H1 (cell line): ENCODE measurements around the gene CEP152. TPM values are rescaled to one million over a fixed set of nuclear protein-coding genes. Genes with fewer than 3 reads are reported as not detected.

ENCODE experiments used
- CTCF ChIA-PET: fragments of 300-600 bp; sonication (Branson Sonifier 250); formaldehyde crosslinking; loops from one replicate; lab custom pipeline; 2021; ENCODE audit not compliant: partially characterized antibody; lab: Charles Lee
- POLR2A ChIA-PET: fragments of 300-600 bp; sonication (Branson Sonifier 250); formaldehyde crosslinking; loops from one replicate; lab custom pipeline; 2021; ENCODE audit warnings: inconsistent platforms; ENCODE audit not compliant: partially characterized antibody; lab: Charles Lee
- DNase-seq, 2 experiments: peaks; one replicate each; pipeline versions ENCODE4 v3.0.0 to v3.0.0-alpha.2; 2010 to 2022; ENCODE audit warnings: low spot score in 2 of 2, low read depth in 1 of 2, mixed read lengths in 1 of 2
- FAIRE-seq: peaks from 2 replicates; lab custom pipeline; 2011; peaks lifted over from hg19 to GRCh38; lab: Jason Lieb, UNC
- H2AFZ ChIP-seq: 2 replicates; pipeline ENCODE4 v1.8.1; 2012; ENCODE audit warnings: low read length, inconsistent platforms
- H2AK5ac ChIP-seq: 2 replicates; pipeline ENCODE4 v1.6.1; 2013; ENCODE audit warnings: low read depth, low read length
- H2BK120ac ChIP-seq: replicated peaks from 2 replicates; pipeline ENCODE3; 2013; ENCODE audit warnings: low read depth, low read length, inconsistent platforms
- H2BK12ac ChIP-seq: 2 replicates; pipeline ENCODE4 v1.6.1; 2013; ENCODE audit warnings: low read depth, low read length
- H2BK15ac ChIP-seq: 2 replicates; pipeline ENCODE4 v1.6.1; 2013; ENCODE audit warnings: low read length
- H2BK20ac ChIP-seq: 2 replicates; pipeline ENCODE4 v1.6.1; 2013; ENCODE audit warnings: low read length
- H2BK5ac ChIP-seq: 2 replicates; pipeline ENCODE4 v1.6.1; 2013; ENCODE audit warnings: low read depth, low read length
- H3K14ac ChIP-seq: 2 replicates; pipeline ENCODE4 v1.6.1; 2013; ENCODE audit warnings: inconsistent platforms; ENCODE audit not compliant: insufficient read length
- H3K18ac ChIP-seq: 2 replicates; pipeline ENCODE4 v1.6.1; 2013; ENCODE audit warnings: low read length; ENCODE audit errors: extremely low read depth
- H3K23ac ChIP-seq: 2 replicates; pipeline ENCODE4 v1.6.1; 2013; ENCODE audit warnings: inconsistent platforms; ENCODE audit not compliant: insufficient read length
- H3K23me2 ChIP-seq: 2 replicates; pipeline ENCODE4 v1.6.1; 2013; ENCODE audit warnings: low read depth, low read length
- H3K27ac ChIP-seq: 2 replicates; pipeline ENCODE4 v1.6.1; 2011; ENCODE audit warnings: low read depth, low read length, inconsistent platforms
- H3K27me3 ChIP-seq, 4 experiments: replicated peaks in 1 of 4; 1 replicate in 1 of 4; 2 replicates in 3 of 4; pipeline versions ENCODE4 v1.6.1 to v1.8.1; 2011 to 2013; ENCODE audit warnings: low read length in 3 of 4, mild to moderate bottlenecking in 3 of 4, inconsistent platforms in 2 of 4, mixed read lengths in 2 of 4, moderate library complexity in 1 of 4; ENCODE audit not compliant: control insufficient read depth in 3 of 4, insufficient read depth in 3 of 4; ENCODE audit errors: extremely low read depth in 1 of 4
- H3K36me3 ChIP-seq, 4 experiments: 2 replicates each; pipeline versions ENCODE4 v1.6.1 to v1.8.1; 2011 to 2013; ENCODE audit warnings: mild to moderate bottlenecking in 4 of 4, low read length in 3 of 4, moderate library complexity in 2 of 4, control low read depth in 1 of 4, inconsistent platforms in 1 of 4; ENCODE audit not compliant: insufficient read depth in 4 of 4, control insufficient read depth in 2 of 4
- H3K4ac ChIP-seq: replicated peaks from 2 replicates; pipeline ENCODE3; 2013; ENCODE audit warnings: low read length, low read depth, mixed read lengths, inconsistent platforms; ENCODE audit not compliant: insufficient read length
- H3K4me1 ChIP-seq, 4 experiments: replicated peaks in 1 of 4; 1 replicate in 1 of 4; 2 replicates in 3 of 4; pipeline versions ENCODE4 v1.6.1 to v1.8.1; 2011 to 2013; ENCODE audit warnings: low read length in 3 of 4, inconsistent platforms in 2 of 4, mixed read lengths in 1 of 4; ENCODE audit not compliant: insufficient read depth in 4 of 4, control insufficient read depth in 3 of 4
- H3K4me2 ChIP-seq, 2 experiments: 2 replicates each; pipeline versions ENCODE4 v1.6.1 to v1.8.1; 2011 to 2013; ENCODE audit warnings: low read depth in 2 of 2, low read length in 2 of 2, control low read depth in 1 of 2, inconsistent platforms in 1 of 2, mild to moderate bottlenecking in 1 of 2; ENCODE audit not compliant: insufficient read depth in 1 of 2
- H3K4me3 ChIP-seq, 4 experiments: fragments of 200-600, 300-600 bp in 1 of 4; sonication (generic), shearing (Covaris generic), sonication (Bioruptor Twin) in 1 of 4; 2 replicates each; pipeline versions ENCODE4 v1.5.1 to v1.8.1; 2011 to 2016; ENCODE audit warnings: low read length in 4 of 4, low read depth in 3 of 4, control low read depth in 2 of 4, inconsistent platforms in 2 of 4, mild to moderate bottlenecking in 2 of 4, mixed read lengths in 1 of 4, moderate library complexity in 1 of 4; ENCODE audit not compliant: insufficient read depth in 2 of 4; ENCODE audit errors: extremely low read depth in 1 of 4
- H3K56ac ChIP-seq: replicated peaks from 2 replicates; pipeline ENCODE3; 2013; ENCODE audit warnings: low read depth, mild to moderate bottlenecking, mixed read lengths, low read length, inconsistent platforms; ENCODE audit not compliant: insufficient read length
- H3K79me1 ChIP-seq: 2 replicates; pipeline ENCODE4 v1.6.1; 2013; ENCODE audit warnings: low read depth, low read length, control low read depth
- H3K79me2 ChIP-seq, 2 experiments: 2 replicates each; pipeline versions ENCODE4 v1.6.1 to v1.8.1; 2012 to 2013; ENCODE audit warnings: low read length in 2 of 2, mild to moderate bottlenecking in 2 of 2, inconsistent platforms in 1 of 2; ENCODE audit not compliant: insufficient read depth in 2 of 2, control insufficient read depth in 1 of 2
- H3K9ac ChIP-seq, 4 experiments: replicated peaks in 1 of 4; 1 replicate in 1 of 4; 2 replicates in 3 of 4; pipeline versions ENCODE4 v1.6.1 to v1.8.1; 2011 to 2013; ENCODE audit warnings: low read depth in 3 of 4, low read length in 3 of 4, control low read depth in 2 of 4, mild to moderate bottlenecking in 2 of 4, moderate library complexity in 2 of 4, inconsistent platforms in 1 of 4; ENCODE audit errors: extremely low read depth in 1 of 4
- H3K9me3 ChIP-seq, 2 experiments: 2 replicates each; pipeline versions ENCODE4 v1.6.1 to v1.8.1; 2012 to 2013; ENCODE audit warnings: mild to moderate bottlenecking in 2 of 2, moderate library complexity in 2 of 2, control low read depth in 1 of 2, inconsistent platforms in 1 of 2, low read depth in 1 of 2, low read length in 1 of 2, mixed read lengths in 1 of 2; ENCODE audit not compliant: insufficient read depth in 2 of 2
- H4K20me1 ChIP-seq, 2 experiments: replicated peaks in 1 of 2; 2 replicates each; pipeline versions ENCODE3 to v1.8.1; 2011 to 2013; ENCODE audit warnings: inconsistent platforms in 2 of 2, low read length in 2 of 2, mild to moderate bottlenecking in 1 of 2; ENCODE audit not compliant: insufficient read depth in 2 of 2, control insufficient read depth in 1 of 2
- H4K5ac ChIP-seq: 2 replicates; pipeline ENCODE4 v1.6.1; 2013; ENCODE audit warnings: low read length, low read depth, mixed read lengths, inconsistent platforms; ENCODE audit not compliant: insufficient read length
- H4K8ac ChIP-seq: 2 replicates; pipeline ENCODE4 v1.8.0; 2013; ENCODE audit warnings: mild to moderate bottlenecking, moderate library complexity, low read length, inconsistent platforms; ENCODE audit not compliant: insufficient read depth; ENCODE audit errors: extremely low read depth
- H4K91ac ChIP-seq: replicated peaks from 2 replicates; pipeline ENCODE3; 2013; ENCODE audit warnings: low read length, mixed read lengths, inconsistent platforms; ENCODE audit not compliant: insufficient read length
- MAFK ChIP-seq: IDR thresholded peaks from 2 replicates; pipeline ENCODE4 v1.6.1; 2012; ENCODE audit warnings: low read depth, mild to moderate bottlenecking, improper control_type of control experiment, low read length
- WGBS, 2 experiments: shearing (Covaris generic) in 1 of 2; methylation state at CpG; one replicate each; pipeline versions ENCODE4 v1.1.6 to v1.1.7; 2013 to 2015; ENCODE audit warnings: low lambda C conversion rate in 2 of 2, mixed read lengths in 2 of 2, inconsistent platforms in 1 of 2, low coverage in 1 of 2, missing lambda C conversion rate in 1 of 2; ENCODE audit not compliant: insufficient replicate concordance in 2 of 2, insufficient coverage in 1 of 2, insufficient read length in 1 of 2; ENCODE audit errors: extremely low coverage in 1 of 2, missing lambda C conversion rate in 1 of 2; 5-methylcytosine and 5-hydroxymethylcytosine counted together
- polyA plus RNA-seq, 7 experiments: library from polyadenylated mRNA; depleted of rRNA in 3 of 7; stranded (reverse) in 5 of 7; unstranded in 2 of 7; fragments of >200 nt in 5 of 7; fragments of 200-250 nt in 2 of 7; gene quantifications; 1 replicate in 5 of 7; 2 replicates in 1 of 7; 4 replicates in 1 of 7; pipeline versions ENCODE4 v1.2.1 to v1.2.3, GENCODE V29; 2011 to 2013; ENCODE audit warnings: missing spikeins in 2 of 7, mixed read lengths in 2 of 7
- total RNA-seq: library from RNA; stranded (reverse); fragmentation: NEBNext Ultra II Directional; extraction: Animal tissue kit (Norgen Biotek cat#: 25700); gene quantifications from 2 replicates; pipeline ENCODE4 v1.2.1, GENCODE V29; 2021

Gene CEP152
- total and polyA plus RNA-seq, 2 of the 8 experiments (the other 6 are each of a cell fraction or from before 2014, with no cell fraction given), result 1.4 to 16.2 TPM

DNA sequence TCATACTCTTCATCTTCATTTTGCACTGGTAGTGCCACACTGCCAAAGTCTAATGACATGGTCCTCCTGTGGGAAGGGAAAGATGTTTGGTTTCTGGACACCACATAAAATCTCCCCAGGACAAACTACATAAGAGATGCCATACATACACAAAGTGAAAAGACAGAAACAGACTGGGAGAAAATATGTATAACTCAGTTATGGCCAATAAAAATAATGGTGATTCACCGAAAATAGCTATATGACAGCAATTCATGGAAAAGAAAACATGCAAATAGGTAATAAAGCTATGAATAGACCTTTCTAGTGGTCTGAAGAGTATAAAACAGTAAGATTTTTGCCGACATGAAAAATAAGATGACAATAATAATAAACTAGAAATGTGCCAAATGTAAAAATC is 5.3 kb downstream of the CEP152 start:
- Histone ChIP-seq H2BK12ac (no peak overlapping the region), H3K36me3 (peaks cover 0 to 4% (median 0%) of the 10 kb centered on the region in 4 experiments; a peak in 1 of 8 replicates), H3K14ac (no peak overlapping the region), H4K5ac (no peak overlapping the region), H3K56ac (no peak overlapping the region), H3K23ac (no peak overlapping the region), H2BK5ac (no peak overlapping the region), H3K79me1 (peaks cover 5% of the 10 kb centered on the region; the same call in 1 of the 2 replicates), H3K18ac (no peak overlapping the region), H3K4me3 (no peak overlapping the region), H4K8ac (no peak overlapping the region), H3K4me2 (no peak overlapping the region; a peak in 1 of 4 replicates), H2AK5ac (no peak overlapping the region), H3K4me1 (peaks cover 0 to 7% (median under 1%) of the 10 kb centered on the region in 4 experiments; a peak in 4 of 7 replicates), H2BK20ac (no peak overlapping the region), H3K23me2 (no peaks in the 10 kb centered on the region; the same call in 1 of the 2 replicates), H3K79me2 (peaks cover 0 to 59% of the 10 kb centered on the region in 2 experiments; a peak in 2 of 4 replicates), H4K91ac (no peak overlapping the region), H2BK120ac (no peak overlapping the region), H3K27ac (no peak overlapping the region), H4K20me1 (peaks cover 0 to 2% of the 10 kb centered on the region in 2 experiments), H3K4ac (no peak overlapping the region), H3K9me3 (no peaks in the 10 kb centered on the region), H3K9ac (no peak overlapping the region), H2BK15ac (no peak overlapping the region), H3K27me3 (no peaks in the 10 kb centered on the region), H2AFZ (no peak overlapping the region)
- no peak for TF ChIP-seq MAFK
- CTCF ChIA-PET, result interaction anchor here (0.8 to 1.0 kb wide), 2 partner anchors 24 to 30 kb away, joined by 3 to 4 read pairs; no protein-coding TSS in a partner anchor
- FAIRE-seq (no peak), DNase-seq (no peak)
- 67% methylated on average over 2 of the region's 2 CpGs; no CpG with 5 or more reads in 1 of the 2 experiments for WGBS, 2 experiments
- POLR2A ChIA-PET, result interaction anchor here (0.8 kb wide), 1 partner anchor 160 kb away, joined by 3 read pairs; no protein-coding TSS in a partner anchor
